ENCODE measurements around the gene PLAAT2.
"Not testable (repeated sequence)": the region's sequence is repeated elsewhere in the genome, so short reads cannot be mapped to it uniquely, and the experiment has no call there.

Gene PLAAT2

GRCh38 chr11:63563201-63564055 is at the start of gene PLAAT2:
PLAAT2 (minus strand) TSS chr11:63563379; CDS start chr11:63563324, 55 bp downstream.
- no peak for DNase-seq

- DNase-seq = no peak
These were observed 49.0 kb upstream of the PLAAT2 start for GRCh38 chr11:63612181-63612580.

DNA sequence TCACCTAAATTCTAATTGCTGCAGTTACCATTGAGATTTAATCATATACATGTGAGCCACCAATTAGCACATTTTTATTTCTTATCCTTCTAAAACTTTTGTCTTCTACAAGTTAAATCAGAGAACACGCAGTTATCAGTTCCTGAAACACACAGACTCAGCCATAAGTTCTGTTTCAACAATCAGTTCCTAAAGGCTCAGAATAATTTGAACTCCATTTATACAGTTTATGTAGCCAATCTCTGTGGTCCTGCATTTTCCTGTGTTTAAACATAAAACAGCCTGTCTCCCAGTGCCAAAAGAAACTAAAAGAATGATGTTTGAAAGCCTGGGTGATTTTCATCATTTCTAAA is 48.2 kb upstream of the PLAAT2 start:
- DNase-seq = no peak

DNA sequence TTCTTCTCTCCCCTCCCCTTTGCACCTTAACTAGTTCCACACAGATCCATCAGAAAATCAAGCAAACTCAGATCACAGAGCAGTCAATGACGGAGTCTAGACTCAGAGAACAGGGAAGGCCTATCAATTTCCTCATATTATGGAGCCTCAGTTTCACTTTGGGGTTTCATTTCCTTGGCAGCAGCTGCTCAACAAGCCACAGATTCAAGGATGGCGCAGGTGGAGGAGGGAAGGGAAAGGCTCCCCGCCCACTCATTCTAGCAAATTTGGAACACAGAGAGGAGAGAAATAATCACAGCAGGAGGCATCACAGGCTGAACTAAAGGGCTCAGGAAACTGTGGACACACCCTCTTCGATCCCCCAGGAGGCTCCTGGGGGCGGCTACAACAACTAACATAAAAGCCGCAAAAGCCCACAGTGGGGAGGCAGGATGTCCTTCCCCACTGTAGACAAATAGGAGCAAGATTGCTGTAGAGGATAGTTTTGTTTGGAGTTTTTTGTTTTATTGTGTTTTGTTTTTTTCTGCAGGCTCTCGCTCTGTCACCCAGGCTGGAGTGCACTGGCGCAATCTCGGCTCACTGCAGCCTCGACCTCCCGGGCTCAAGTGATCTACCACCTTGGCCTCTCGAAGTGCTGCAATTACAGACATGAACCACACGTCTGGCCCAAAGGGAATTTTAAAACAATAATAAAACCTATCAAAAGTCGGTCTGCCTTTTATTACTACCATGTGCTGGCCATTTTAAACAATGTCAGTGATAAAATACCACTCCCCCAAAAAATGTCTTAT is 47.6 kb upstream of the PLAAT2 start:
- no peak for DNase-seq

DNA sequence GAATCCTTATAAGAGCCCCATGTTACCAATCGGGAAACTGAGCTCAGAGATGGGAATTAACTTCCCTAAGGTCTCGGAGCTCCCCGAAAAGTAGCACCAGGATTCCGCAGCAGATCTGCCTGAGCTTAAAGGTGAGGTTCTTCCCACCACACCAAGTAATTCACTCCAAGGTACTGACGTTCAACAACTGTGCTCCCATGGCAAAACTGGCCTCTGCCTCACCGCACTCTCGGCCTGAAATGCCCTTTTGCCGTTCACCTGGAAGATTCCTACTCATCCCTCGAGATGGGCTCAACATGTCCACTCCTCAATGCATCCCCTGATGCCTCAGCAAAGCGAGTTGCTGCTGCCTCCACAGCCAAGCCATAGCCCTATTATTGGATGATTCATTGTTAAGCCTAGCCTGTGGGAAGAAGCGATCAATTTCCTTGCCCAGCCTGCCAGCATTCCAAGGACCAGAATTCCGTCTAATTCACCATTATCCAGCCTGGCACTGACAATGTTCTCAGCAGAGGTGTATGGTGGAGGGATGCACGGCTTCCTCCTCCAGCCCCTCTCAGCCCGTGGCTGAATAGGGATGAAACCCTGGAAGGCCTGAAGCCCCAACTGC is 46.9 kb upstream of the PLAAT2 start:
- no peak for DNase-seq

DNA sequence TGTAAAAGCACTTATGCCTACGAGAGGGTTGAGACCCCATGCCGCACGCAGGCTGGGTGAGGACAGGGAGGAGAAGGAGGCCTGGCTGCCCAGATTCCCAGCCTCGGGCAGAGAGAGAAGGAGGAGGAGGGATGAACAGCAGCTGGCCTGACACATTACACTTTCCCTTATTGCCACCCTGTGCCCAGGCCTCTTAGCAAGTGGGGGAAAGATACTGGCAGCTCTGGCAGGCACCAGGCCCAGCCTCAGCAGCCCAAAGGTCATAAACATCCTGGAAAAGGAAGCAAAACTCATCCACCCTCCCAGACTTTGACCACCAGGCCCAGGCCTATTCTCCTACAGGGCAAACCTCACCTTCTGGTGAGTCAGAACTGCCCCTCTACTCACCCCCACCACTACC is 46.4 kb upstream of the PLAAT2 start:
- DNase-seq = no peak

DNA sequence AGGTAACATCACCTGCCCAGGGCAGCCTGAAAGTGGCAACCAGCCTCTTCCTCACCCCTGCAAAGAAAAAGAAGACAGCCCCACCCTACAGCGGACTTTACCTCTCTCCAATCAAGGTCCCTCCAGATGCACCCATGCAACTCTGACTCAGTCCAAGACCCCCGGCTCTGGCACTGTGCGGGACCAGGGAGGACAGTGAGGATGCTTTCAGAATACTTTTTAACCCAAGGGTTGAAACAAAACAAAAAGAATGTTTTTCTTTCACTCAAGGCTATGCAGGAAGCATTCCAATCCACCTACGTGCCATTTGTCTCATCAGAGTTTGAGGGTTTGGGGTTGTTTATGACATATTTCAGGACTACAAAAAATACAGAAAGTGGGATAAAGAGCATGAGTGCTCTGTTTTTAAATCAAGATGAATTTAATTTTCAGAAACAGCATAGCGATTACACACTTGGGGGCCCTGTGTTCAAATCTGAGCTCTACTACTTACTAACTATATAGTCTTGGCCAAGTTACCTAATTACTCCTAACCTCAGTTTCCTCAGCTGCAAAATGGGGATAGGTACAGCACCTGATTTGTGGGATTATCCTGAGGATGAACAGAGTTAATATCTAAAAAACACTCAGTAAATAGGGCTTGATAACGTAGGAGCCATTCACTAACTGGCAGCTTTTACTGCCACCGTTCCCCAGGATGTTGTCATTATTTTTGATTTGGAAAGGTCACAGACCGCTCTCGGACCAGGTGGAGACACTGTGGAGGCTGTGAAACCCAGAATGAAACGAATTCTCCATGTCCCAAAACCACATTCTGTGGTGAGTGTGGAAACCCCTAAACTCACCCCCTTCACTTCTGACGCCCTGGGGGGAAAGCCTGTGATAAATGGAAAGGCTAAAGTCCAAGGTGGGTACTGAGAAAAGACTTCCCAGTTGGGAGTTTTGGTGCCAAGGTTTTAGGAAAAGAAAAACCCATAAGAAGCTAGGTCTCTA is 45.5 kb upstream of the PLAAT2 start:
- no peak for DNase-seq

- DNase-seq = no peak
These were observed 40.0 kb upstream of the PLAAT2 start for GRCh38 chr11:63603180-63603518.

DNA sequence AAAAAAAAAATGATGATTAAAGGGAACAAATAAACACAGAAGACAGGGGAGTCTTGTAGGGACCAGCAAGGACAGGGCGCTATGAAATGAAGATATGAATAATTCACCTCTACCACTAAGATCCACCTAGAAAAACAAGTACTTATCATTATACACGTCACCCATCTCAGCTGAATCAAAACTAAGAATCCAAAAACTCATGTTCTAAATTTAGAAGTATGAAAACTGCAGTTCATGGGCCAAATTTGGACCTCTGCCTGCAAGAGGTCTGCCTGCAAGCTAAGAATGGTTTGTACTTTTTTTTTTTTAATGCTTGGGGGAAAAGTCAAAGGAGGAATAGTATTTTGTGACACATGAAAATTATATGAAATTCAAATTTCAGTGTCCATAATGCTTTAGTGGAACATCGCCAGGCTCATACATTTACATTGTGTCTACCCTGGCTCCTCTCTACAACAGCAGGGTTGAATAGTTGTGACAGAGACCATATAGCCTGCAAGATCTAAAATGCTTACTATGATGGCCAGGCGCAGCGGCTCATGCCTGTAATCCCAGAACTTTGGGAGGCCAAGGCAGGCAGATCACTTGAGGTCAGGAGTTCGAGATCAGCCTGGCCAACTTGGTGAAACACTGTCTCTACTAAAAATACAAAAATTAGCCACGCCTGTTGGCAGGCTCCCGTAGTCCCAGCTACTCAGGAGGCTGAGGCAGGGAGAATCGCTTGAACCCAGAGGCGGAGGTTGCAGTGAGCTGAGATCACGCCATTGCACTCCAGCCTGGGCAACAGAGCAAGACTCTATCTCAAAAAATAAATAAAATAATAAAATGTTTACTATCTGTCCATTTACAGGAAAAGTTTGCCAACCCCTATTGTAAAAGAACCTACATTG is 39.4 kb upstream of the PLAAT2 start:
- DNase-seq = not testable (repeated sequence)

GRCh38 chr11:63599211-63600122 is 36.3 kb upstream of the PLAAT2 start:
- no peak for DNase-seq

- no peak for DNase-seq
These were observed 35.4 kb upstream of the PLAAT2 start for GRCh38 chr11:63598556-63598955.

DNA sequence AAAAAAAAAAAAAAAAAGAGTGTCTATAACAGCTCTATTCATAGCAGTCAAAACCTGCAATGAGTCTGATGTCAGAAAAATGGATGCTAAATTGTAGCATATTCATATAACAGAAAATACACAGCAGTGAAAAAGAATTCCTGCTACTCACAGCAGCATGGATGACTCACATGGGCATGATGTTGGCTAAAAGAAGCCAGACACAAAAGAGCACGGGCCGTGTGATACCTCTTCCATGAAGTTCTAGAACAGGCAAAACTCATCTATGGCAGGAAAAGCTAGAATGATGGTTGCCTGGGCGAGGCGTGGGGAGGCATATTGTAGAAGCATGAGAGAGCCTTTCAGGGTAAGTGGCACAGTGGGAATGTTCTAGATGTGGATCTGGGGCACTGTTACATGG is 32.1 kb upstream of the PLAAT2 start:
- no peak for DNase-seq

- no peak for DNase-seq
These were observed 29.8 kb upstream of the PLAAT2 start for GRCh38 chr11:63592975-63593395.

DNA sequence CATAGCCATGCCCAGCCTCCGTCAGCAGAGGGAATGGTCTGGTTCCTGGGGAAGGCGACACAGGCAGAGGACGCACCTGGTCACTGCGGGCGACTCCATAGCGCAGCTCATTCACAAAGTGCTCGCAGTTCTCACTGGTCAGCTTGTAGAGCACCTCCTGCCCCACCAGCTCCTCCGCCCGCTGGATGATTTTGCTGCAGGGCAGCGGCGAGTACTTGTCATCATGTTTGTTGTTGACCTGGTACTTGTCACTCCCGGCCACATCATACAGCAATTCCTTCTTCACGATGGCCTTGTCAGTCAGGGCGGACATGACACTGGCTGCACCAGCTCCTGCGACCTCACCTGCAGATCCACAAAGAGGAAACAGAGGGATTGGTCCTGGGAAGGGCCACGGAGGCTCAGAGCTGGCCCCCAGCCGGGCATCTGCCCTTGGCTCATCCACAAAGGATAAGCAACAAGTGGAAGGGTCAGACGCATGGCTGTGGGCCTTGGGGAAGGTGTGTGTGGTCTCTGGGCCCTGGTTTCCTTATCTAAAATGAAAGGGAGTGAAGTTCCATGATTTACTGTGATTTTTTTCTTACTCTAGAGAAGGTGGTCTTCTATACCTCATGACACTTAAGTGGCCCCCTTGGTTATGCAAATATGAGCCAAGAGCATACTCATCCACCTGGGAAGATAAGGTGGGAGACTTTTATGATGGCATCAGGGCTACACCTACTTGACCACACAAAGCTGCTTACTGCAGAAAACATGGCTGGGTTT is 27.0 kb upstream of the PLAAT2 start:
- DNase-seq = no peak

DNA sequence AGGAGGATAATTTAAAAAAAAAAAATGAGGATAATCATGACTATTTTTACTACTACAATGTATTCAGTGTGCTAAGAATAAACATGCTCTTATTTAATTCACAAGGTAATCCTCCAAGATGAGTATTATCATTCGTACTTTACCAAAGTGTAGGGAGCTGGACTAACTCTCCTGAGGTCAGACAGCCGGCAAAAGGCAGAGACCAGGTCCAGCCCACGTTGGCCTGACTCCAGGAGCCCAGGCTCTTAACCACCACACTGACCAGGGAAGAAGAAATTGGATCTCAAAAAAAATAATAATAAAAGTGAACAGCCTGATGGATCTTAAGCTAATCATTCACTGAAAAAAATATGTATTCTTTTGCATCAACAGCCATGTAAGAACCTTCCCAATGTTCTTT is 25.8 kb upstream of the PLAAT2 start:
- no peak for DNase-seq

DNA sequence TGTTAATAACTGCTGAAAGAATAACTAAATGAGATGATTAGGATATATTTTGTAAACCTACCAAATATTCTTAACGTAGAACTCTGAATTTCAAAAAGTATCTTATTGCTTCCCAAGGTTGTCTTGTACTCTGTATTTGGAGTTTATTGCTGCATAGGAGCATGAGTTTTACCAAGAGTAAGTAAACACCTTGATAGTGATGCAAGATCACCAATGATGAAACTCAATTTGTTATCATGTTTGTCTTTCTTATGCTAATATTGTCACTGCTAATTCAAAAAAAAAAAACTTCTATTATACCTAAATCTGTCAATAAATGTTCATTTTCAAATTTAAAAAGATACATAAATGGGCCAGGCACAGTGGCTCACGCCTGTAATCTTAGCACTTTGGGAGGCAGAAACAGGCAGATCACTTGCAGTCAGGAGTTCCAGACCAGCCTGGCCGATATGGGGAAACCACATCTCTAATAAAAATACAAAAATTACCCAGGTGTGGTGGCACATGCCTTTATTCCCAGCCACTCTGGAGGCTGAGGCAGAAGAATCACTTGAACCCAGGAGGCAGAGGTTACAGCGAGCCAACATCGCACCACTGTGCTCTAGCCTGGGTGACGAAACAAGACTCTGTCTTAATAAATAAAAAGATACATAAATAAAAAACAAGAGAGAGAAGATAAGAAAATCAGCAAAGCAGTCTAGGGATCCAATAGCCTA is 23.4 kb upstream of the PLAAT2 start:
- no peak for DNase-seq

DNA sequence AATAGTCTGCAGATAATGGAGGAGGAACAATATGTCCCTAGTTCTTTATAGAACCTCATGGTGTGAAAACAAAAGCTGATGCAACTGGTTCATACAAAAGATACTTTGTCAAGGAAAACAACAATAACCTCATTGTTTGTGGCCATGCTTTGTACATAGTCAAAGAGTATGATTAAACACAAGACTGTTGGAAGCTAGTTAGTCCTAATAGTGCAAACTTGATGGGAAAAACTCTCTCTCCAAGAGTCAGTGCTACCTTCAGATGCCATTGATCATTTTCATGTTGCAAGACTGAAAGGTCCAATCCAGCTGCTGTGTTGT is 20.1 kb upstream of the PLAAT2 start:
- DNase-seq = no peak

DNA sequence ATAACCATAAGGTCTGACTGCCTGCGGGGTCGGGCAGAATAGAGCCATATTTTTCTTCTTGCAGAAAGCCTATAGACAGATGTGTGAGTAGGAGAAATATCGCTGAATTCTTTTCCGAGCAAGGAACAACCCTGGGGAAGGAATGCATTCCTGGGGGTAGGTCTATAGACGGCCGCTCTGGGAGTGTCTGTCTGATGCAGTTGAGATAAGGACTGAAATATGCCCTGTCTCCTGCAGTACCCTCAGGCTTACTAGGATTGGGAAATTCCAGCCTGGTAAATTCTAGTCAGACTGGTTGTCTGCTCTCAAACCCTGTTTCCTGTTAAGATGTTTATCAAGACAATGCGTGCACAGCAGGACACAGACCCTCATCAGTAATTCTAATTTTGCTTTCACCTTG is 18.0 kb upstream of the PLAAT2 start:
- DNase-seq = not testable (repeated sequence)

DNA sequence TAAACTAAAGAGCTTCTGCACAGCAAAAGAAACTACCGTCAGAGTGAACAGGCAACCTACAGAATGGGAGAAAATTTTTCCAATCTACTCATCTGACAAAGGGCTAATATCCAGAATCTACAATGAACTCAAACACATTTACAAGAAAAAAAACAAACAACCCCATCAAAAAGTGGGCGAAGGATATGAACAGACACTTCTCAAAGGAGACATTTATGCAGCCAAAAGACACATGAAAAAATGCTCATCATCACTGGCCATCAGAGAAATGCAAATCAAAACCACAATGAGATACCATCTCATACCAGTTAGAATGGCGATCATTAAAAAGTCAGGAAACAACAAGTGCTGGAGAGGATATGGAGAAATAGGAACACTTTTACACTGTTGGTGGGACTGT is 15.7 kb upstream of the PLAAT2 start:
- DNase-seq = not testable (repeated sequence)
